Lower leg skin (tissue), 4 donors: Measurements from ENCODE around the gene MTA2. TPM values are rescaled to one million over a fixed set of nuclear protein-coding genes. Genes with fewer than 3 reads are reported as not detected.

ENCODE experiments used
- DNase-seq, 2 donors: peaks; one replicate each; pipeline ENCODE4 v3.0.0-alpha.2; 2019; ENCODE audit warnings: low spot score in 2 of 2
- H3K4me3 ChIP-seq: fragments of 200-600 bp; sonication (generic); 2 replicates; pipeline ENCODE4 v1.5.1; 2017; ENCODE audit warnings: mild to moderate bottlenecking, low read depth; ENCODE audit not compliant: poor library complexity, severe bottlenecking
- POLR2A ChIP-seq, 2 donors: fragments of 450-650 bp; IDR thresholded peaks; one replicate each; pipeline ENCODE4 v1.6.1; 2016 to 2017; ENCODE audit warnings: antibody characterized with exemption in 2 of 2, mild to moderate bottlenecking in 1 of 2, moderate library complexity in 1 of 2
- WGBS, 2 donors: methylation state at CpG; one replicate each; pipeline ENCODE4 v1.1.5; 2018; 5-methylcytosine and 5-hydroxymethylcytosine counted together
- intact Hi-C: fragments of 100-400 bp; cut with DNase I; formaldehyde crosslinking; loops from one replicate; pipeline ENCODE4 v1.15.0; 2023; ENCODE audit warnings: low total_unique reads
- total RNA-seq, 4 donors: library from RNA; depleted of rRNA; stranded (reverse); fragments of >200 nt; gene quantifications; one replicate each; pipeline ENCODE4 v1.1.0, GENCODE V29; 2016
- TF ChIP-seq, protein P1 (sequence below), 3 donors: fragments of 450-650 bp; IDR thresholded peaks; one replicate each; pipeline ENCODE4 v1.5.1; 2016; ENCODE audit warnings: antibody characterized with exemption in 3 of 3, mild to moderate bottlenecking in 3 of 3, moderate library complexity in 2 of 3

MTA2 gene
- total RNA-seq, 4 donors from 2014 or later, result 91.3 to 139 (median 98.3) TPM

DNA sequence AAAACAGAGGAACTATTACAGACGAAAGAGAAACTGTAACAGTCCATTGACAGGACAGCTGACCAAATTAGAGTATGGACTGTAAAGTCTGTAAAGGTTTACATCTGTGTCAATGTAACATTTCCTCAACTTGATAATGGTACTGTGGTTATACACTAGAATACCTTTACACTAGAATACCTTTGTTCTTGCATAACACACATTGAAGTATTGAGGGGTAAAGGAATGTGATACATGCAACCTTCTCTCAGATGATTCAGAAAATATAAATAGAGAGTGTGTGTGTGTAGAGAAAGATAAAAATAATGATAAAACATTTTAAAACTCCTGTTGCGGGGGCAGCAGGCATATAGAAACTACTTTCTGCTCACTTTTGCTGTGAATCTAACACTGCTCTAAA is 22.4 kb downstream of the MTA2 start:
- intact Hi-C loops, result no loop called here
- no peak for TF ChIP-seq POLR2A (IDR thresholded peaks at IDR 0.05)
- TF ChIP-seq, protein P1, sequence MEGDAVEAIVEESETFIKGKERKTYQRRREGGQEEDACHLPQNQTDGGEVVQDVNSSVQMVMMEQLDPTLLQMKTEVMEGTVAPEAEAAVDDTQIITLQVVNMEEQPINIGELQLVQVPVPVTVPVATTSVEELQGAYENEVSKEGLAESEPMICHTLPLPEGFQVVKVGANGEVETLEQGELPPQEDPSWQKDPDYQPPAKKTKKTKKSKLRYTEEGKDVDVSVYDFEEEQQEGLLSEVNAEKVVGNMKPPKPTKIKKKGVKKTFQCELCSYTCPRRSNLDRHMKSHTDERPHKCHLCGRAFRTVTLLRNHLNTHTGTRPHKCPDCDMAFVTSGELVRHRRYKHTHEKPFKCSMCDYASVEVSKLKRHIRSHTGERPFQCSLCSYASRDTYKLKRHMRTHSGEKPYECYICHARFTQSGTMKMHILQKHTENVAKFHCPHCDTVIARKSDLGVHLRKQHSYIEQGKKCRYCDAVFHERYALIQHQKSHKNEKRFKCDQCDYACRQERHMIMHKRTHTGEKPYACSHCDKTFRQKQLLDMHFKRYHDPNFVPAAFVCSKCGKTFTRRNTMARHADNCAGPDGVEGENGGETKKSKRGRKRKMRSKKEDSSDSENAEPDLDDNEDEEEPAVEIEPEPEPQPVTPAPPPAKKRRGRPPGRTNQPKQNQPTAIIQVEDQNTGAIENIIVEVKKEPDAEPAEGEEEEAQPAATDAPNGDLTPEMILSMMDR (IDR thresholded peaks at IDR 0.05), result no peak
- no peak overlapping the region for H3K4me3 ChIP-seq
- WGBS, 2 donors, result 89 to 91% methylated on average over 2 of the region's 2 CpGs
- no peak for DNase-seq

DNA sequence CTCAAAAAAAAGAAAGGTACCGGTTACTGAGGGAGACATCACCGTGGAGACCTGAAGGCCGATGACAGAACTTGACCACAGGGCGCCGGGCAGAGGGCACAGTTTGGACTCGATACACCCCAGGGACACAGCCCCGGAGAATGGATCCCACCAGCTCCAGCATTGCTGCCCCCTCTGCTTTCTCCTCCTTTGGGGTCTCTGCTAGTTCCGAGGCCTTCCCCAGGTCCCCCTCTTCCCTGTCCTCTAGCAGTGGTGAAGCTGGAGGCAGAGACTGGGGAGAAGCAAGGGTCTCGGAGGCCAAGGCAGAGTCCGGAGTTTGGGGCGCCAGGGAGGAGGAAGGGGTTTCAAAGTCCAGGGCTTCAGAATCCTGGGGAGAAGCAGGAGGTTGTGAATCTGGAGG is 23.1 kb downstream of the MTA2 start:
- H3K4me3 ChIP-seq, result no peak overlapping the region
- intact Hi-C loops, result no loop called here
- DNase-seq, result no peak
- 95 to 99% methylated on average over 11 of the region's 11 CpGs for WGBS, 2 donors
- TF ChIP-seq, protein P1 (IDR thresholded peaks at IDR 0.05), result no peak
- no peak for TF ChIP-seq POLR2A (IDR thresholded peaks at IDR 0.05)

DNA sequence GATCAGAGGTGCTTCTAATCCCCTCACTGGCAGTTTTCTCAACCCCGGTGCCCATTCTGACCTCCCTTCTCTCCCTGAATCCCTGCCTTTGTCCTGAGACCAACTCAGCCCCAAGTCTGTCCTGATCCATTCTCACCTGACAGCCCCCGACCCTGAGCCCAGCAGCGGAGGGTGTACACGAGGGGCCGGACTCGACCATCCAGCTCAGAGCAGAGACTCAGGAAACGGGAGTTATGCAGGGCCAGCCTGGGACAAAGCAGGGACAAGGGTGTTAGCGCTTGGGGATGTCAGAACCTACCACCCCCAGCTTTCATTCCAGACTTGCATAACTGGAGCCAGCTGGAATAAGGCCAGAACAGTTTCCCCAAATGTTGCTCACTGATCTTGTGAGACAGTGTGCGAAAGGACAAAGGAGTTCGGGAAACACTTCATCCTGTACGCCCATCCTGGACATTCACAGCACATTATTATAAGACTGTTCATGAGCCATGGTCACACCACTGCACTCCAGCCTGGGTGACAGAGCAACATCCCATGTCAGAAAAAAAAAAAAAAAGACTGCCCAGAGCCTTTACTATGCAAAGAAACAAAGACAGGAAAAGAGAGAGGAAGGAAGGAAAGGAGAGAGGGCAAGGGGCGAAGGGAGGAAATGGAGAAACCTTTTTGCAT is 24.5 kb downstream of the MTA2 start:
- no peak overlapping the region for H3K4me3 ChIP-seq
- no peak for TF ChIP-seq POLR2A (IDR thresholded peaks at IDR 0.05)
- TF ChIP-seq, protein P1 (IDR thresholded peaks at IDR 0.05), result no peak
- WGBS, 2 donors, result 76 to 80% methylated on average over 12 of the region's 12 CpGs
- DNase-seq, result no peak
- intact Hi-C loops, result no loop called here

DNA sequence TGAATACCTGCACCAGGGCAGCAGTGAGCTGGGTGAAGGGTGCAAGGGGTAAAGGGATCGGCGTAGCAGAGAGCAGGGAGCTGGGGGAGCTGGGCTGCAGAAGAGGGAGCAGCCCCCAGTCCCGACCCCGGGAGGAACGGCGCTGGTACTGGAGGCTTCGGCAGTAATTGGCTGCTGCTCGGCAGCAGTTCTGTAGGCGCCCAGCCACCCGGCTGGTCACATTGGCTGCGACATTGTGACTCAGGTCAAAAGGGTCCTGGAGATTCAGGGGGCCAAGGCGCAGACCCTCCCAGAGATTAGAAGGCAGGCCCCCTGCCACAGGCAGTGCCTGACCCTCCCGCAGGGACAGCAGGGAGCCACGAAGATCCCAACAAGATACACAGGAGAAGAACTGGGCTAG is 25.8 kb downstream of the MTA2 start:
- intact Hi-C loops, result no loop called here
- 64 to 74% methylated on average over 8 to 14 of the region's 14 CpGs for WGBS, 2 donors
- DNase-seq, result no peak
- no peak overlapping the region for H3K4me3 ChIP-seq
- no peak for TF ChIP-seq POLR2A (IDR thresholded peaks at IDR 0.05)
- TF ChIP-seq, protein P1 (IDR thresholded peaks at IDR 0.05), result no peak

DNA sequence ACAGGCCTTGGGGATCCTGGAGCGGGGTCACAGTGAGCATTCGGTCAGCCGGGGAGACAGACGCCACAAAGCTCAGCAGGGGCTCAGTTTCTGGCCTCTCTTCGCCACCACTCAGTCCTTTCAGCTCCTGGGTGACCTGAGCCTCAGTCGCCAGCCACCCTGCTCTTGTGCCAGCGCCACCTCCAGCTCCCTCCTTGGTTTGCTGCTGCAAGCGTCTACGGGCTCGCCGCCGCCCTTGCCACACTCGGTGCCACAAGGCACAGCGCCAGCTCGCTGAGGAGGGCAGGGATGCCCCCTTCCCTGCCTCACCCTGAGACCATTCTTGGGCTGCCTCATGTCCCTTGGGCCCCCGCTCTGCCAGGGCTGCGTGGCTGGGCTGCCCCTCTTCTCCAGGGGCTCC is 26.5 kb downstream of the MTA2 start:
- WGBS, 2 donors, result 34 to 41% methylated on average over 12 to 16 of the region's 17 CpGs
- no peak for TF ChIP-seq POLR2A (IDR thresholded peaks at IDR 0.05)
- TF ChIP-seq, protein P1 (IDR thresholded peaks at IDR 0.05), result no peak
- intact Hi-C loops, result no loop called here
- H3K4me3 ChIP-seq, result no peak overlapping the region
- no peak for DNase-seq
